PC-9 (cell line): ENCODE data around the gene MAU2. TPM values are rescaled to one million over a fixed set of nuclear protein-coding genes. Genes with fewer than 3 reads are reported as not detected.

ENCODE experiments used
- Bru-seq: library from RNA; stranded (reverse); fragments of 400-500 nt; gene quantifications from one replicate; lab custom pipeline; 2021; lab: Mats Ljungman, UMichigan
- BruChase-seq, 2 experiments: library from RNA; stranded (reverse); fragments of 400-500 nt; gene quantifications; one replicate each; lab custom pipeline; 2021; lab: Mats Ljungman, UMichigan
- BruUV-seq: library from RNA; stranded (reverse); fragments of 400-500 nt; replicated peaks from 2 replicates; lab custom pipeline; 2021; lab: Mats Ljungman, UMichigan
- CTCF ChIA-PET: fragments of 300-600 bp; sonication (Branson Sonifier 250); formaldehyde crosslinking; loops from one replicate; lab custom pipeline; 2022; ENCODE audit warnings: antibody characterized with exemption; lab: Charles Lee
- POLR2A ChIA-PET: fragments of 300-600 bp; sonication (Branson Sonifier 250); formaldehyde crosslinking; loops from one replicate; lab custom pipeline; 2022; ENCODE audit warnings: antibody characterized with exemption; ENCODE audit not compliant: unreplicated experiment; lab: Charles Lee
- DNase-seq, 2 experiments: peaks; one replicate each; pipeline versions ENCODE4 v3.0.0 to v3.0.0-alpha.2; 2015 to 2022; ENCODE audit warnings: mixed read lengths in 1 of 2
- H2AFZ ChIP-seq: fragments of 200-600 bp; sonication (generic); 2 replicates; pipeline ENCODE4 v1.8.1; 2017; ENCODE audit warnings: antibody characterized with exemption
- H3F3A ChIP-seq: fragments of 200-600 bp; sonication (generic); 2 replicates; pipeline ENCODE4 v1.8.1; 2017; ENCODE audit warnings: antibody characterized with exemption, mild to moderate bottlenecking, low read depth; ENCODE audit not compliant: insufficient read depth
- H3K27ac ChIP-seq: fragments of 200-600 bp; sonication (generic); 2 replicates; pipeline ENCODE4 v1.6.1; 2016; ENCODE audit warnings: mixed run types
- H3K27me3 ChIP-seq: fragments of 200-600 bp; sonication (generic); 2 replicates; pipeline ENCODE4 v1.6.1; 2016; ENCODE audit warnings: low read depth, mixed run types; ENCODE audit not compliant: insufficient read depth
- H3K36me3 ChIP-seq: fragments of 200-600 bp; sonication (generic); 2 replicates; pipeline ENCODE4 v1.6.1; 2016; ENCODE audit warnings: low read depth, mixed run types
- H3K4me1 ChIP-seq: fragments of 200-600 bp; sonication (generic); replicated peaks from 2 replicates; pipeline ENCODE4 v1.6.1; 2016; ENCODE audit warnings: mixed run types; ENCODE audit not compliant: insufficient read depth
- H3K4me2 ChIP-seq: fragments of 200-600 bp; sonication (generic); 2 replicates; pipeline ENCODE4 v1.6.1; 2017; ENCODE audit warnings: mixed run types
- H3K4me3 ChIP-seq: fragments of 200-600 bp; sonication (generic); 2 replicates; pipeline ENCODE4 v1.6.1; 2016; ENCODE audit warnings: mixed run types
- H3K79me2 ChIP-seq: fragments of 200-600 bp; sonication (generic); 2 replicates; pipeline ENCODE4 v1.6.1; 2017; ENCODE audit warnings: low read depth, mixed run types
- H3K9me2 ChIP-seq: fragments of 200-600 bp; sonication (generic); 2 replicates; pipeline ENCODE4 v1.8.1; 2017; ENCODE audit warnings: mild to moderate bottlenecking; ENCODE audit not compliant: insufficient read depth
- H3K9me3 ChIP-seq: fragments of 200-600 bp; sonication (generic); 2 replicates; pipeline ENCODE4 v1.8.1; 2016; ENCODE audit warnings: low read depth; ENCODE audit not compliant: insufficient read depth
- H4K20me1 ChIP-seq: fragments of 200-600 bp; sonication (generic); 2 replicates; pipeline ENCODE4 v1.8.1; 2017; ENCODE audit not compliant: insufficient read depth
- CTCF ChIP-seq: fragments of 200-600 bp; sonication (generic); conservative IDR thresholded peaks from 2 replicates; pipeline ENCODE4 v1.6.1; 2017; ENCODE audit warnings: mixed run types, antibody characterized with exemption, mild to moderate bottlenecking, moderate library complexity
- EZH2 ChIP-seq: fragments of 200-600 bp; sonication (generic); IDR thresholded peaks from 2 replicates; pipeline ENCODE4 v1.8.0; 2017; ENCODE audit warnings: antibody characterized with exemption, low read depth
- intact Hi-C: fragments of 100-400 bp; cut with micrococcal nuclease; formaldehyde crosslinking; loops from one replicate; pipeline ENCODE4 v1.10.0; 2022; ENCODE audit not compliant: unreplicated experiment
- long read RNA-seq: library from polyadenylated mRNA; stranded (forward); transcript quantifications from one replicate; pipeline ENCODE4 v2.0.0, GENCODE V29; 2022
- total RNA-seq: library from RNA; stranded (reverse); gene quantifications from 2 replicates; pipeline ENCODE4 v1.2.3, GENCODE V29; 2021

MAU2 gene
- total RNA-seq (46.1 and 55.2 TPM in 2 replicates), Bru-seq, nascent RNA (percentile 70 among the genes with signal in this experiment), BruChase-seq, experiment 1, labeled RNA remaining after a 2-hour chase (percentile 79 among the genes with signal in this experiment), BruChase-seq, experiment 2, labeled RNA remaining after a 6-hour chase (percentile 77 among the genes with signal in this experiment)
- long read RNA-seq, partial matches to known transcripts: 1 of 12 reads
- long read RNA-seq, other reads (novel, unspliced or antisense): 10 of 12 reads

- peaks cover 86% of the 10 kb centered on the region for H3K79me2 ChIP-seq
- DNase-seq: peak; percentile 90
- peak within 1 kb of the TSS; percentile 88 for H2AFZ ChIP-seq
- no peak; the same call in 1 of the 2 replicates for TF ChIP-seq CTCF
- TF ChIP-seq EZH2: no peak
- intact Hi-C loops: loop anchor here (5.0 kb wide), 1 partner anchor 128 kb away; the partner anchor contains the start of genes BORCS8 and RFXANK
- peaks cover 14% of the 10 kb centered on the region; the same call in 1 of the 2 replicates for H4K20me1 ChIP-seq
- H3K27me3 ChIP-seq: no peaks in the 10 kb centered on the region
- H3K4me3 ChIP-seq: peak within 1 kb of the TSS; percentile 93
- peaks cover 15% of the 10 kb centered on the region for H3K36me3 ChIP-seq
- no peaks in the 10 kb centered on the region for H3K9me3 ChIP-seq
- BruUV-seq: no TSS peak
- peaks cover 23% of the 10 kb centered on the region for H3K4me1 ChIP-seq
- peak within 1 kb of the TSS; percentile 97 for H3K4me2 ChIP-seq
- no peaks in the 10 kb centered on the region for H3K9me2 ChIP-seq
- POLR2A ChIA-PET: no interaction called here
- H3K27ac ChIP-seq: peak within 1 kb of the TSS; percentile 71
- CTCF ChIA-PET: no interaction called here
- peaks cover 4% of the 10 kb centered on the region for H3F3A ChIP-seq
Measured at GRCh38 chr19:19320361-19321140, at the start of gene MAU2, which contains the start of gene SUGP1. Gene MAU2, plus strand, starts transcription at chr19:19320829. Its CDS starts 31 bp downstream, at chr19:19320860. Gene SUGP1, minus strand, starts transcription at chr19:19320509. Its CDS starts 13 bp downstream, at chr19:19320496.

- TF ChIP-seq CTCF: no peak
- no peak for TF ChIP-seq EZH2
- CTCF ChIA-PET: no interaction called here
- Histone ChIP-seq H4K20me1 (no peaks in the 10 kb centered on the region), H3K27me3 (no peaks in the 10 kb centered on the region), H3K9me3 (no peaks in the 10 kb centered on the region), H3F3A (no peaks in the 10 kb centered on the region; the same call in 1 of the 2 replicates), H3K4me2 (no peak overlapping the region), H3K4me3 (no peak overlapping the region), H2AFZ (no peak overlapping the region), H3K36me3 (no peaks in the 10 kb centered on the region), H3K79me2 (no peaks in the 10 kb centered on the region), H3K9me2 (no peaks in the 10 kb centered on the region), H3K27ac (no peak overlapping the region), H3K4me1 (no peaks in the 10 kb centered on the region)
- DNase-seq: no peak
- no TSS peak for BruUV-seq
- POLR2A ChIA-PET: no interaction called here
- intact Hi-C loops: no loop called here
Measured at GRCh38 chr19:19271828-19272599, 48.6 kb upstream of the MAU2 start.

GRCh38 chr19:19274146-19274545 is 46.5 kb upstream of the MAU2 start:
- Histone ChIP-seq H3K36me3 (no peaks in the 10 kb centered on the region), H3K79me2 (no peaks in the 10 kb centered on the region), H3K4me1 (no peaks in the 10 kb centered on the region), H3F3A (no peaks in the 10 kb centered on the region), H3K9me2 (no peaks in the 10 kb centered on the region), H3K9me3 (no peaks in the 10 kb centered on the region), H3K27me3 (no peaks in the 10 kb centered on the region), H2AFZ (no peak overlapping the region), H3K4me3 (no peak overlapping the region), H4K20me1 (no peaks in the 10 kb centered on the region), H3K27ac (no peak overlapping the region), H3K4me2 (no peak overlapping the region)
- no peak for DNase-seq
- no TSS peak for BruUV-seq
- CTCF ChIA-PET: no interaction called here
- no peak for TF ChIP-seq CTCF
- no peak for TF ChIP-seq EZH2
- POLR2A ChIA-PET: no interaction called here
- intact Hi-C loops: no loop called here
